AG04450 (cell line): ENCODE data around the gene HEXIM1. TPM values are rescaled to one million over a fixed set of nuclear protein-coding genes. Genes with fewer than 3 reads are reported as not detected.

ENCODE experiments used
- CTCF ChIA-PET: fragments of 300-600, 350-600 bp; formaldehyde crosslinking; extraction: SDS; loops from one replicate; lab custom pipeline; 2022; ENCODE audit warnings: antibody characterized with exemption, inconsistent platforms; lab: Charles Lee
- POLR2A ChIA-PET: fragments of 350-600 bp; formaldehyde crosslinking; extraction: SDS; loops from one replicate; lab custom pipeline; 2021; ENCODE audit warnings: antibody characterized with exemption, inconsistent platforms; lab: Yijun Ruan, JAX
- DNase-seq: peaks from one replicate; pipeline ENCODE4 v3.0.0-alpha.2; 2011; ENCODE audit warnings: low read depth, low spot score
- H3K27ac ChIP-seq: one replicate; pipeline ENCODE4 v1.5.1; 2012; ENCODE audit warnings: low read depth, low read length, control low read depth
- H3K27me3 ChIP-seq: one replicate; pipeline ENCODE4 v1.6.0; 2012; ENCODE audit warnings: low read length; ENCODE audit not compliant: control insufficient read depth, insufficient read depth
- H3K4me3 ChIP-seq: 2 replicates; pipeline ENCODE4 v1.5.1; 2011; ENCODE audit warnings: mild to moderate bottlenecking, low read depth, low read length, control low read depth
- H3K9me3 ChIP-seq: 2 replicates; pipeline ENCODE4 v1.5.1; 2012; ENCODE audit warnings: low read length; ENCODE audit not compliant: control insufficient read depth, insufficient read depth
- CTCF ChIP-seq: IDR thresholded peaks from 2 replicates; pipeline ENCODE4 v1.5.1; 2011; ENCODE audit warnings: low read depth, low read length, control low read depth, inconsistent platforms
- polyA plus RNA-seq: library from polyadenylated mRNA; depleted of rRNA; stranded (reverse); fragments of >200 nt; gene quantifications from 2 replicates; pipeline ENCODE4 v1.2.3, GENCODE V29; 2011

HEXIM1 gene
- polyA plus RNA-seq, 1 experiment, result 13.2 TPM

- Histone ChIP-seq H3K27me3 (no peaks in the 10 kb centered on the region), H3K27ac (no peak overlapping the region), H3K4me3 (no peak overlapping the region), H3K9me3 (no peaks in the 10 kb centered on the region)
- ChIA-PET POLR2A (interaction anchor here (0.9 kb wide), 1 partner anchor 18 kb away, joined by 13 read pairs; no protein-coding TSS in a partner anchor), CTCF (interaction anchor here (0.9 to 4.4 kb wide), 3 partner anchors 11 to 43 kb away, joined by 3 to 19 read pairs (median 8); partner anchors contain the start of gene ACBD4)
- DNase-seq, result no peak
- no peak for TF ChIP-seq CTCF
These were observed 42.2 kb upstream of the HEXIM1 start for GRCh38 chr17:45106096-45106495.

GRCh38 chr17:45106582-45106981, 41.7 kb upstream of the HEXIM1 start:
- Histone ChIP-seq H3K9me3 (no peaks in the 10 kb centered on the region), H3K27ac (no peak overlapping the region), H3K27me3 (no peaks in the 10 kb centered on the region), H3K4me3 (no peak overlapping the region)
- CTCF ChIA-PET, result interaction anchor here (0.9 to 4.4 kb wide), 2 partner anchors 11 to 29 kb away, joined by 3 to 19 read pairs; partner anchors contain the start of gene ACBD4
- no peak for DNase-seq
- POLR2A ChIA-PET, result no interaction called here
- TF ChIP-seq CTCF, result no peak

GRCh38 chr17:45107293-45108010, 40.8 kb upstream of the HEXIM1 start:
- Histone ChIP-seq H3K9me3 (no peaks in the 10 kb centered on the region; the same call in 1 of the 2 replicates), H3K4me3 (no peak overlapping the region), H3K27me3 (no peaks in the 10 kb centered on the region), H3K27ac (no peak overlapping the region)
- no peak for DNase-seq
- POLR2A ChIA-PET, result no interaction called here
- no peak for TF ChIP-seq CTCF
- CTCF ChIA-PET, result interaction anchor here (1.8 kb wide), 1 partner anchor 28 kb away, joined by 9 read pairs; the partner anchor contains the start of gene ACBD4

GRCh38 chr17:45108051-45108450, 40.2 kb upstream of the HEXIM1 start:
- CTCF ChIA-PET, result interaction anchor here (0.6 to 1.8 kb wide), 3 partner anchors 9 to 269 kb away, joined by 3 to 9 read pairs (median 8); partner anchors contain the start of gene ACBD4
- POLR2A ChIA-PET, result no interaction called here
- no peaks in the 10 kb centered on the region for H3K27me3 ChIP-seq
- no peaks in the 10 kb centered on the region; the same call in 1 of the 2 replicates for H3K9me3 ChIP-seq
- no peak for DNase-seq
- H3K4me3 ChIP-seq, result no peak overlapping the region
- no peak for TF ChIP-seq CTCF
- peak overlapping the region; percentile 21 for H3K27ac ChIP-seq
